GM12878 (cell line): ENCODE results near the gene FAM162A. TPM values are rescaled to one million over a fixed set of nuclear protein-coding genes. Genes with fewer than 3 reads are reported as not detected.
A peak's percentile ranks its signal among the peaks of the same experiment; 100 is the strongest.

Source experiments
- ATAC-seq: fragments of 200-7000 bp; cut with Tn5 transposase; 3 replicates; pipeline ENCODE4 v1.9.1; 2020; ENCODE audit warnings: mild to moderate bottlenecking, moderate library complexity
- BruUV-seq: library from RNA; stranded (reverse); fragments of 400-500 nt; replicated peaks from 2 replicates; lab custom pipeline; 2021; lab: Mats Ljungman, UMichigan
- CTCF ChIA-PET: fragments of 300-600 bp; sonication (Branson Sonifier 250); formaldehyde crosslinking; extraction: SDS; loops from one replicate; lab custom pipeline; 2021; ENCODE audit warnings: inconsistent platforms; lab: Yijun Ruan, JAX
- POLR2A ChIA-PET: fragments of 350-600 bp; formaldehyde crosslinking; extraction: SDS; loops from one replicate; lab custom pipeline; 2021; ENCODE audit warnings: inconsistent platforms; lab: Charles Lee
- RAD21 ChIA-PET: fragments of 300-600 bp; sonication (Branson Sonifier 250); formaldehyde crosslinking; loops from one replicate; lab custom pipeline; 2023; ENCODE audit warnings: antibody characterized with exemption; ENCODE audit not compliant: unreplicated experiment; lab: Charles Lee
- SMC1A ChIA-PET: fragments of 300-600 bp; sonication (Branson Sonifier 250); formaldehyde crosslinking; loops from one replicate; lab custom pipeline; 2023; ENCODE audit not compliant: unreplicated experiment, uncharacterized antibody; lab: Charles Lee
- DNase-seq: peaks from one replicate; pipeline ENCODE4 v3.0.0-alpha.2; 2011; ENCODE audit warnings: low read depth, low spot score
- FAIRE-seq: peaks from 3 replicates; lab custom pipeline; 2011; peaks lifted over from hg19 to GRCh38; lab: Jason Lieb, UNC
- H2AFZ ChIP-seq: 2 replicates; pipeline ENCODE4 v1.6.0; 2011; ENCODE audit warnings: low read depth, low read length, control low read depth; ENCODE audit not compliant: control insufficient read depth
- H3K27ac ChIP-seq: 2 replicates; pipeline ENCODE4 v1.5.1; 2011; ENCODE audit warnings: control low read depth; ENCODE audit not compliant: control insufficient read depth, insufficient read depth
- H3K27me3 ChIP-seq, 2 experiments: replicated peaks in 1 of 2; 2 replicates each; pipeline versions ENCODE4 v1.6.0 to v1.6.1; 2011; ENCODE audit warnings: low read length in 1 of 2; ENCODE audit not compliant: control insufficient read depth in 2 of 2, insufficient read depth in 2 of 2
- H3K36me3 ChIP-seq, 2 experiments: 2 replicates each; pipeline ENCODE4 v1.5.1; 2011; ENCODE audit warnings: low read length in 1 of 2; ENCODE audit not compliant: control insufficient read depth in 2 of 2, insufficient read depth in 2 of 2
- H3K4me1 ChIP-seq: 2 replicates; pipeline ENCODE4 v1.6.1; 2011; ENCODE audit warnings: mild to moderate bottlenecking, low read length, moderate library complexity, mixed read lengths; ENCODE audit not compliant: control insufficient read depth, insufficient read depth
- H3K4me2 ChIP-seq: 2 replicates; pipeline ENCODE4 v1.6.0; 2011; ENCODE audit warnings: control low read depth; ENCODE audit not compliant: control insufficient read depth, insufficient read depth
- H3K4me3 ChIP-seq: fragments of 200-600 bp; sonication (generic); 2 replicates; pipeline ENCODE4 v1.5.1; 2016
- H3K79me2 ChIP-seq: 2 replicates; pipeline ENCODE4 v1.6.0; 2011; ENCODE audit warnings: low read length; ENCODE audit not compliant: control insufficient read depth, insufficient read depth
- H3K9ac ChIP-seq: 2 replicates; pipeline ENCODE4 v1.8.0; 2011; ENCODE audit warnings: low read length, control low read depth, mixed read lengths; ENCODE audit not compliant: control insufficient read depth, insufficient read depth
- H3K9me3 ChIP-seq: replicated peaks from 3 replicates; pipeline ENCODE4 v1.5.1; 2011; ENCODE audit warnings: mild to moderate bottlenecking, low read length; ENCODE audit not compliant: control insufficient read depth, insufficient read depth
- H4K20me1 ChIP-seq: 2 replicates; pipeline ENCODE4 v1.6.0; 2011; ENCODE audit not compliant: control insufficient read depth, insufficient read depth
- BHLHE40 ChIP-seq, 2 experiments: fragments of 450-650 bp in 1 of 2; IDR thresholded peaks; 2 replicates each; pipeline ENCODE4 v1.6.1; 2011 to 2017; ENCODE audit warnings: low read depth in 2 of 2, borderline replicate concordance in 1 of 2, improper control_type of control experiment in 1 of 2, low read length in 1 of 2, mild to moderate bottlenecking in 1 of 2
- CHD4 ChIP-seq: fragments of 200-600 bp; sonication (generic); IDR thresholded peaks from 2 replicates; pipeline ENCODE4 v1.6.1; 2016; ENCODE audit warnings: mild to moderate bottlenecking
- EED ChIP-seq: sonication (generic); IDR thresholded peaks from 2 replicates; pipeline ENCODE4 v1.6.1; 2016; ENCODE audit warnings: antibody characterized with exemption, low read depth
- ETV6 ChIP-seq, 2 experiments: fragments of 450-650 bp in 1 of 2; IDR thresholded peaks in 1 of 2; conservative IDR thresholded peaks in 1 of 2; 2 replicates each; pipeline ENCODE4 v1.6.1; 2014; ENCODE audit warnings: antibody characterized with exemption in 1 of 2, borderline replicate concordance in 1 of 2, low read depth in 1 of 2, mild to moderate bottlenecking in 1 of 2, moderate library complexity in 1 of 2
- FOXM1 ChIP-seq: IDR thresholded peaks from 2 replicates; pipeline ENCODE4 v1.6.1; 2012; ENCODE audit warnings: low read depth, mild to moderate bottlenecking, inconsistent platforms, low read length, moderate library complexity
- GATAD2B ChIP-seq: fragments of 450-650 bp; conservative IDR thresholded peaks from 2 replicates; pipeline ENCODE4 v1.6.1; 2017; ENCODE audit warnings: low read depth, mild to moderate bottlenecking, moderate library complexity
- HDAC6 ChIP-seq: fragments of 200-600 bp; sonication (generic); IDR thresholded peaks from one replicate; pipeline ENCODE4 v1.8.0; 2017; ENCODE audit warnings: antibody characterized with exemption; ENCODE audit not compliant: unreplicated experiment
- NFXL1 ChIP-seq: fragments of 450-650 bp; IDR thresholded peaks from 2 replicates; pipeline ENCODE4 v1.6.1; 2017; ENCODE audit warnings: antibody characterized with exemption, mild to moderate bottlenecking, borderline replicate concordance
- NRF1 ChIP-seq: conservative IDR thresholded peaks from 2 replicates; pipeline ENCODE4 v1.6.1; 2011; ENCODE audit warnings: mild to moderate bottlenecking, low read depth, low read length, improper control_type of control experiment
- PAX8 ChIP-seq: fragments of 450-650 bp; IDR thresholded peaks from 2 replicates; pipeline ENCODE4 v1.6.1; 2017; ENCODE audit warnings: mild to moderate bottlenecking, moderate library complexity
- SKIL ChIP-seq: fragments of 450-650 bp; IDR thresholded peaks from 2 replicates; pipeline ENCODE4 v1.6.1; 2017; ENCODE audit warnings: mild to moderate bottlenecking, low read depth, inconsistent platforms; ENCODE audit not compliant: poor library complexity, severe bottlenecking
- SRF ChIP-seq, 2 experiments: IDR thresholded peaks; 2 replicates each; pipeline ENCODE4 v1.6.1; 2011; ENCODE audit warnings: low read depth in 2 of 2, low read length in 2 of 2, mild to moderate bottlenecking in 1 of 2, moderate library complexity in 1 of 2
- TCF12 ChIP-seq: IDR thresholded peaks from 2 replicates; pipeline ENCODE4 v1.6.1; 2011; ENCODE audit warnings: low read depth, mild to moderate bottlenecking, low read length
- ZBTB33 ChIP-seq: fragments of 450-650 bp; IDR thresholded peaks from 2 replicates; pipeline ENCODE4 v1.6.1; 2017; ENCODE audit warnings: mild to moderate bottlenecking
- ZNF274 ChIP-seq: IDR thresholded peaks from one replicate; pipeline ENCODE4 v1.8.0; 2011; ENCODE audit not compliant: insufficient read length, insufficient read depth
- ZNF687 ChIP-seq: fragments of 450-650 bp; IDR thresholded peaks from 2 replicates; pipeline ENCODE4 v1.6.1; 2017; ENCODE audit warnings: mild to moderate bottlenecking, moderate library complexity
- WGBS: methylation state at CpG from one replicate; pipeline ENCODE4 v1.1.6; 2016; ENCODE audit warnings: low lambda C conversion rate; ENCODE audit not compliant: insufficient replicate concordance, insufficient coverage; ENCODE audit errors: missing lambda C conversion rate; 5-methylcytosine and 5-hydroxymethylcytosine counted together
- in situ Hi-C: fragments of 300-500 bp; cut with MboI; formaldehyde crosslinking; loops from 9 replicates; pipeline ENCODE4 v1.14.3; 2018; ENCODE audit warnings: mixed read lengths
- intact Hi-C: fragments of 100-400 bp; cut with micrococcal nuclease; formaldehyde crosslinking; loops from one replicate; pipeline ENCODE4 v1.14.2; 2022; ENCODE audit not compliant: unreplicated experiment
- polyA plus RNA-seq, 11 experiments: library from polyadenylated mRNA; depleted of rRNA in 4 of 11; unstranded in 6 of 11; stranded (reverse) in 5 of 11; fragments of >200 nt; fragmentation: Nextera tagmentation in 4 of 11; fragmentation: Illumina TruSeq in 1 of 11; extraction: Ambion mirVana in 4 of 11; extraction: Trizol in 1 of 11; gene quantifications; 1 replicate in 1 of 11; 2 replicates in 10 of 11; pipeline versions ENCODE4 v1.2.1 to v1.2.3, GENCODE V29; 2011 to 2016; ENCODE audit warnings: inconsistent platforms in 2 of 11, missing spikeins in 2 of 11, low read depth in 1 of 11
- total RNA-seq, 4 experiments: library from RNA; depleted of rRNA in 3 of 4; stranded (reverse); fragments of >200 nt in 3 of 4; fragmentation: Illumina TruSeq in 1 of 4; extraction: Trizol in 1 of 4; gene quantifications; 2 replicates each; pipeline versions ENCODE4 v1.2.1 to v1.2.3, GENCODE V29; 2013 to 2021

Gene FAM162A
- total and polyA plus RNA-seq, 10 of the 15 experiments (the other 5 are each of a cell fraction or from before 2014, with no cell fraction given) = 59.2 to 346 (median 149) TPM

GRCh38 chr3:122414391-122414790, 30.4 kb downstream of the FAM162A start:
- no TSS peak for BruUV-seq

More at GRCh38 chr3:122414391-122414790, 30.4 kb downstream of the FAM162A start:
- Histone ChIP-seq H3K27ac (no peak overlapping the region), H3K9ac (peak overlapping the region; percentile 75; the same call in 1 of the 2 replicates), H3K4me2 (peak overlapping the region; percentile 96), H2AFZ (no peak overlapping the region), H3K4me1 (peaks cover 14% of the 10 kb centered on the region; the same call in 1 of the 2 replicates), H3K79me2 (peaks cover 32% of the 10 kb centered on the region), H3K4me3 (peak overlapping the region; percentile 77), H3K27me3 (no peaks in the 10 kb centered on the region), H3K36me3 (peaks cover under 1 to 5% of the 10 kb centered on the region in 2 experiments), H4K20me1 (no peaks in the 10 kb centered on the region), H3K9me3 (no peaks in the 10 kb centered on the region)
- CTCF ChIA-PET = interaction anchor here (2.4 to 2.7 kb wide), 2 partner anchors 17 to 30 kb away, joined by 9 to 10 read pairs; partner anchors contain the start of gene FAM162A
- in situ Hi-C loops (no loop called here), intact Hi-C loops (no loop called here)
- RAD21 ChIA-PET = interaction anchor here (3.7 kb wide), 1 partner anchor 29 kb away, joined by 20 read pairs; the partner anchor contains the start of gene FAM162A
- WGBS = 96% methylated on average over 3 of the region's 3 CpGs
- no peak for ATAC-seq
- POLR2A ChIA-PET = interaction anchor here (0.8 to 2.7 kb wide), 2 partner anchors 21 to 868 kb away, joined by 3 to 11 read pairs; partner anchors contain the start of gene POLQ
- no peak for FAIRE-seq
- SMC1A ChIA-PET = interaction anchor here (0.6 to 2.4 kb wide), 3 partner anchors 108 to 386 kb away, joined by 3 to 18 read pairs (median 4); no protein-coding TSS in a partner anchor
- no peak for DNase-seq
- no peak for TF ChIP-seq SRF (IDR thresholded peaks at IDR 0.05; ENCODE audit: low read depth in 2 of 2, low read length in 2 of 2)
- TF ChIP-seq EED = no peak
- TF ChIP-seq TCF12 = no peak
- TF ChIP-seq ZBTB33 = no peak
- TF ChIP-seq ZNF274 = no peak
- no peak for TF ChIP-seq GATAD2B
- TF ChIP-seq SKIL = no peak
- TF ChIP-seq HDAC6 = no peak
- no peak for TF ChIP-seq PAX8
- TF ChIP-seq NRF1 = no peak
- no peak for TF ChIP-seq ZNF687
- TF ChIP-seq BHLHE40 (IDR thresholded peaks at IDR 0.05; ENCODE audit: borderline replicate concordance in 1 of 2, low read depth in 2 of 2, low read length in 1 of 2) = no peak
- no peak for TF ChIP-seq NFXL1
- no peak for TF ChIP-seq FOXM1
- no peak for TF ChIP-seq ETV6 (conservative IDR thresholded peaks at IDR 0.05 in 1 of 2, IDR thresholded peaks at IDR 0.05 in 1 of 2; ENCODE audit: borderline replicate concordance in 1 of 2, low read depth in 1 of 2)
- TF ChIP-seq CHD4 = no peak
